Kidney (tissue), 14 donors: ENCODE results near the gene SMYD3. TPM values are rescaled to one million over a fixed set of nuclear protein-coding genes. Genes with fewer than 3 reads are reported as not detected.

Source experiments
- DNase-seq, 5 donors: peaks; one replicate each; pipeline ENCODE4 v3.0.0-alpha.2; 2013 to 2020
- FAIRE-seq: peaks from 2 replicates; lab custom pipeline; 2012; peaks lifted over from hg19 to GRCh38; lab: Jason Lieb, UNC
- H3K27ac ChIP-seq, 2 donors: one replicate each; pipeline ENCODE4 v1.7.0; 2013; ENCODE audit warnings: low read depth in 2 of 2, low read length in 2 of 2, inconsistent platforms in 1 of 2
- H3K27me3 ChIP-seq: one replicate; pipeline ENCODE4 v1.7.1; 2013; ENCODE audit warnings: low read length, inconsistent platforms; ENCODE audit not compliant: control insufficient read depth, insufficient read depth
- H3K36me3 ChIP-seq, 3 donors: one replicate each; pipeline versions ENCODE4 v1.7.0 to v1.7.1; 2013; ENCODE audit warnings: low read length in 3 of 3, control low read depth in 1 of 3, inconsistent platforms in 1 of 3; ENCODE audit not compliant: insufficient read depth in 3 of 3, control insufficient read depth in 2 of 3
- H3K4me1 ChIP-seq, 3 donors: one replicate each; pipeline versions ENCODE4 v1.7.0 to v1.7.1; 2013; ENCODE audit warnings: low read length in 3 of 3, inconsistent platforms in 1 of 3, low read depth in 1 of 3; ENCODE audit not compliant: control insufficient read depth in 2 of 3, insufficient read depth in 2 of 3
- H3K4me3 ChIP-seq, 3 donors: one replicate each; pipeline versions ENCODE4 v1.7.0 to v1.8.1; 2013; ENCODE audit warnings: low read length in 3 of 3, control low read depth in 1 of 3, inconsistent platforms in 1 of 3
- H3K9ac ChIP-seq, 3 donors: one replicate each; pipeline versions ENCODE4 v1.7.0 to v1.7.1; 2013; ENCODE audit warnings: low read length in 3 of 3, control low read depth in 1 of 3, inconsistent platforms in 1 of 3
- H3K9me3 ChIP-seq, 3 donors: one replicate each; pipeline versions ENCODE4 v1.7.0 to v1.7.1; 2013; ENCODE audit warnings: low read length in 3 of 3, control low read depth in 1 of 3, inconsistent platforms in 1 of 3; ENCODE audit not compliant: control insufficient read depth in 2 of 3, insufficient read depth in 1 of 3
- intact Hi-C: fragments of 100-400 bp; cut with DNase I; formaldehyde crosslinking; loops from one replicate; pipeline ENCODE4 v1.11.1; 2022
- polyA plus RNA-seq: library from polyadenylated mRNA; stranded (reverse); fragments of 350-450 nt; fragmentation: Illumina TruSeq; extraction: RNeasy Lipid Tissue Mini Kit (QIAGEN cat#74804); gene quantifications from one replicate; pipeline ENCODE4 v1.2.3, GENCODE V29; 2014; ENCODE audit warnings: low read depth, low replicate concordance; ENCODE audit not compliant: insufficient read depth
- total RNA-seq: library from RNA; stranded (reverse); fragmentation: NEBNext Ultra II Directional; extraction: Animal tissue kit (Norgen Biotek cat#: 25700); gene quantifications from one replicate; pipeline ENCODE4 v1.2.1, GENCODE V29; 2021
- TF ChIP-seq, protein P1 (sequence below): IDR thresholded peaks from 3 replicates; pipeline ENCODE4 v1.5.1; 2012; ENCODE audit warnings: mild to moderate bottlenecking, moderate library complexity, borderline replicate concordance; ENCODE audit not compliant: insufficient read depth; ENCODE audit errors: extremely low read depth
- donor health status: control.
- donor health status: control.
- donor health status: control.
- donor health status: control.
- donor health status: control.
- donor health status: DM: yes; HTN: yes; CAD: no.
- donor health status: Normal renal cell carcinoma (clear cell type).

SMYD3 gene
- total and polyA plus RNA-seq, 2 donors from 2014 or later: 23.3 to 23.9 TPM

DNA sequence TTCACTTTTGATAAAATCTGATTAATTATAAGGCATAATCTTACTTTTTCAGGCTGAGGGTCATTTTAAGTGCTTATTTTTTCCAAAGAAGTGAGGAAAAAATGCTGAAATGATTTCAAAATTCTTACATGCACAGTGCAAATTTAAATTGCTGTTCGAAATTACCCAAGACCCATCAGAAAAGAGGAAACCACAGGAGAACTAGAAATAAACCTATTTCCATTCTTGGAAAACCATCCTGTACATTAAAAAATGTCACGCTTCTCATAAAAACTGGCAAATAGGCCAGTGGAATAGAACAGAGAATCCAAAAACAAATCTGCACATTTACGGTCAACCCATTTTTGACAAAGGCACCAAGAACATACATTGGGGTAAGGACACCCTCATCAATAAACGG is 414.9 kb downstream of the SMYD3 start:
- Histone ChIP-seq H3K4me1 (no peaks in the 10 kb centered on the region), H3K4me3 (no peak overlapping the region), H3K9ac (no peak overlapping the region), H3K27me3 (no peaks in the 10 kb centered on the region), H3K27ac (no peak overlapping the region), H3K36me3 (no peaks in the 10 kb centered on the region), H3K9me3 (no peaks in the 10 kb centered on the region)
- intact Hi-C loops: no loop called here
- TF ChIP-seq, protein P1, sequence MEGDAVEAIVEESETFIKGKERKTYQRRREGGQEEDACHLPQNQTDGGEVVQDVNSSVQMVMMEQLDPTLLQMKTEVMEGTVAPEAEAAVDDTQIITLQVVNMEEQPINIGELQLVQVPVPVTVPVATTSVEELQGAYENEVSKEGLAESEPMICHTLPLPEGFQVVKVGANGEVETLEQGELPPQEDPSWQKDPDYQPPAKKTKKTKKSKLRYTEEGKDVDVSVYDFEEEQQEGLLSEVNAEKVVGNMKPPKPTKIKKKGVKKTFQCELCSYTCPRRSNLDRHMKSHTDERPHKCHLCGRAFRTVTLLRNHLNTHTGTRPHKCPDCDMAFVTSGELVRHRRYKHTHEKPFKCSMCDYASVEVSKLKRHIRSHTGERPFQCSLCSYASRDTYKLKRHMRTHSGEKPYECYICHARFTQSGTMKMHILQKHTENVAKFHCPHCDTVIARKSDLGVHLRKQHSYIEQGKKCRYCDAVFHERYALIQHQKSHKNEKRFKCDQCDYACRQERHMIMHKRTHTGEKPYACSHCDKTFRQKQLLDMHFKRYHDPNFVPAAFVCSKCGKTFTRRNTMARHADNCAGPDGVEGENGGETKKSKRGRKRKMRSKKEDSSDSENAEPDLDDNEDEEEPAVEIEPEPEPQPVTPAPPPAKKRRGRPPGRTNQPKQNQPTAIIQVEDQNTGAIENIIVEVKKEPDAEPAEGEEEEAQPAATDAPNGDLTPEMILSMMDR: no peak
- FAIRE-seq: no peak
- DNase-seq: no peak

DNA sequence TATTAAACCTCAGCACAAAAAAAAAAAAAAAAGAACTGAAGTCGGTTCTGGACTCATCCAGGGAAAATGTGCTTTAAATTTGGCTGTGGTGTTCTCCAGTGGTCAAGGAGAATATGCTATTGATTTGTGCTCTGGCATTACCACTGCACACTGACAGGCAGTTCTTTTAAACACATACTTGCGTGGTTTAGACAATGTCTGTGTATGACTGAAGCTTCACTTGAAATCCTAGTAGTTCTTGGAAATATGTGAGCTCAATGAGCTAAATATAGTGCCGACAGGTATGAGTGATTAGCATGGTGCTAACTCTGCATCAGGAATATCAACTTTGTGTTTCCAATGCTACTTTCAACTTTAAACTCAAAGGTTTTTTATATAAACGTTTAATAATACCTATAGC is 415.6 kb downstream of the SMYD3 start:
- no peak for FAIRE-seq
- no peaks in the 10 kb centered on the region for H3K27me3 ChIP-seq
- no peaks in the 10 kb centered on the region for H3K9me3 ChIP-seq
- no peak overlapping the region for H3K4me3 ChIP-seq
- TF ChIP-seq, protein P1: no peak
- intact Hi-C loops: no loop called here
- no peak overlapping the region for H3K27ac ChIP-seq
- no peaks in the 10 kb centered on the region for H3K4me1 ChIP-seq
- no peaks in the 10 kb centered on the region for H3K36me3 ChIP-seq
- H3K9ac ChIP-seq: no peak overlapping the region
- no peak for DNase-seq

DNA sequence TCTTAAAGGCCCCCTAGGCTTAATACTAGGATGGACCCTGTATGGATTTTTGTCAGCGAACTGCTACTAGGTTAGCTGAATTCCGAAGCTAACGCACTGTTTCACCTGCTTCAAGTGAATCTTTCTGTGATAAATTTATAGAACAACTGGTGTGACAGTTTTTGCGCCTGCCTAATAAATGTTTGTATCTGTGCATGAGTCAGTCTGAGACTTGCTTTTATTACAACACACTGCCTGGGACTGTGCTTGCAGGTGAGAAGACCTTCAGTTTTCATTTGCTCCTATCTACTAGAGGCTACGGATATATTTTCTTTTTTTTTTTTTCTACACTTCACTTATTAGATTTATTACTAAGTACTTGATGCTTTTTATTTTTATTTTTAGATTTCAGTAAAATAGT is 420.9 kb downstream of the SMYD3 start:
- Histone ChIP-seq H3K27me3 (no peaks in the 10 kb centered on the region), H3K9me3 (peaks cover 0 to 5% (median 0%) of the 10 kb centered on the region in 3 donors), H3K27ac (no peak overlapping the region), H3K9ac (no peak overlapping the region), H3K4me3 (no peak overlapping the region), H3K36me3 (no peaks in the 10 kb centered on the region), H3K4me1 (no peaks in the 10 kb centered on the region)
- TF ChIP-seq, protein P1: no peak
- intact Hi-C loops: no loop called here
- FAIRE-seq (no peak), DNase-seq (no peak)

GRCh38 chr1:246083416-246083815 is 423.7 kb downstream of the SMYD3 start:
- FAIRE-seq: no peak
- Histone ChIP-seq H3K36me3 (no peaks in the 10 kb centered on the region), H3K27me3 (no peaks in the 10 kb centered on the region), H3K4me1 (no peaks in the 10 kb centered on the region), H3K4me3 (no peak overlapping the region), H3K9ac (no peak overlapping the region), H3K9me3 (peaks cover 0 to 5% (median 0%) of the 10 kb centered on the region in 3 donors), H3K27ac (no peak overlapping the region)
- DNase-seq: no peak
- intact Hi-C loops: no loop called here
- TF ChIP-seq, protein P1: no peak
